Endothelial cell (in vitro differentiated cells): ENCODE results near the gene SPOP. TPM values are rescaled to one million over a fixed set of nuclear protein-coding genes. Genes with fewer than 3 reads are reported as not detected.

Source experiments
- DNase-seq: peaks from one replicate; pipeline ENCODE4 v3.0.0; 2021; ENCODE audit warnings: low spot score
- H3K27ac Mint-ChIP-seq: one replicate; pipeline ENCODE4 v1.8.0; 2021; ENCODE audit warnings: mixed read lengths, inconsistent platforms; ENCODE audit not compliant: unreplicated experiment
- H3K27me3 Mint-ChIP-seq: one replicate; pipeline ENCODE4 v1.8.0; 2021; ENCODE audit warnings: mild to moderate bottlenecking, moderate library complexity, mixed read lengths, inconsistent platforms; ENCODE audit not compliant: unreplicated experiment
- H3K36me3 Mint-ChIP-seq: one replicate; pipeline ENCODE4 v1.8.0; 2021; ENCODE audit warnings: mild to moderate bottlenecking, low read depth, mixed read lengths, inconsistent platforms; ENCODE audit not compliant: unreplicated experiment
- H3K4me1 Mint-ChIP-seq: one replicate; pipeline ENCODE4 v1.8.0; 2021; ENCODE audit warnings: mild to moderate bottlenecking, mixed read lengths, inconsistent platforms; ENCODE audit not compliant: unreplicated experiment
- H3K4me3 Mint-ChIP-seq: one replicate; pipeline ENCODE4 v1.8.0; 2021; ENCODE audit warnings: mild to moderate bottlenecking, mixed read lengths, inconsistent platforms; ENCODE audit not compliant: unreplicated experiment
- H3K9me3 Mint-ChIP-seq: one replicate; pipeline ENCODE4 v1.8.0; 2021; ENCODE audit warnings: mixed read lengths, inconsistent platforms; ENCODE audit not compliant: unreplicated experiment
- total RNA-seq: library from RNA; stranded (reverse); fragmentation: NEBNext Ultra II Directional; extraction: Animal tissue kit (Norgen Biotek cat#: 25700); gene quantifications from one replicate; pipeline ENCODE4 v1.2.1, GENCODE V29; 2021; ENCODE audit not compliant: unreplicated experiment
- TF ChIP-seq, protein P1 (sequence below): fragments of 200-600 bp; sonication (generic); IDR thresholded peaks from one replicate; pipeline ENCODE4 v1.5.0; 2021; ENCODE audit warnings: antibody characterized with exemption; ENCODE audit not compliant: unreplicated experiment

Gene SPOP
- total RNA-seq, 1 donor from 2014 or later = 55.6 TPM

DNA sequence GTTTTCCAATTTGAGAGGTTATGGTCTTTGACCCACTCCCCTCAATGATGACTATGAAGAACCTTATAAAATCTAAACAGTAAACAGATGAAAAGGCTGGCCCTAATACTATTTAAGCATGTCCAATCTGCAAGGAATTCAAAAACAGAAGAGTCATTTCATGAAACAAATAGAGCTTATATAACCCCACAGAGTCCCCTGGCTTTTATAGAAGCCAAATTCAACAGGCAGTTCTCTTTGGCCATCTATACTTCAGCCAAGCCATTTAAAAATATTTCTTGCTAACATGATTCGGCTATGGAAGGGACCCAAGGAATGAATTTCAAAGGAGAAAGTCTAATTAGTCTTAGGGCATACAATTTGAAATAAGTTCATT, 43.4 kb downstream of the SPOP start:
- Mint-ChIP-seq H3K4me1 (peaks cover 36% of the 10 kb centered on the region), H3K9me3 (no peaks in the 10 kb centered on the region), H3K27me3 (no peaks in the 10 kb centered on the region), H3K36me3 (peaks cover 3% of the 10 kb centered on the region), H3K27ac (no peak overlapping the region), H3K4me3 (no peak overlapping the region)
- DNase-seq = no peak
- TF ChIP-seq, protein P1, sequence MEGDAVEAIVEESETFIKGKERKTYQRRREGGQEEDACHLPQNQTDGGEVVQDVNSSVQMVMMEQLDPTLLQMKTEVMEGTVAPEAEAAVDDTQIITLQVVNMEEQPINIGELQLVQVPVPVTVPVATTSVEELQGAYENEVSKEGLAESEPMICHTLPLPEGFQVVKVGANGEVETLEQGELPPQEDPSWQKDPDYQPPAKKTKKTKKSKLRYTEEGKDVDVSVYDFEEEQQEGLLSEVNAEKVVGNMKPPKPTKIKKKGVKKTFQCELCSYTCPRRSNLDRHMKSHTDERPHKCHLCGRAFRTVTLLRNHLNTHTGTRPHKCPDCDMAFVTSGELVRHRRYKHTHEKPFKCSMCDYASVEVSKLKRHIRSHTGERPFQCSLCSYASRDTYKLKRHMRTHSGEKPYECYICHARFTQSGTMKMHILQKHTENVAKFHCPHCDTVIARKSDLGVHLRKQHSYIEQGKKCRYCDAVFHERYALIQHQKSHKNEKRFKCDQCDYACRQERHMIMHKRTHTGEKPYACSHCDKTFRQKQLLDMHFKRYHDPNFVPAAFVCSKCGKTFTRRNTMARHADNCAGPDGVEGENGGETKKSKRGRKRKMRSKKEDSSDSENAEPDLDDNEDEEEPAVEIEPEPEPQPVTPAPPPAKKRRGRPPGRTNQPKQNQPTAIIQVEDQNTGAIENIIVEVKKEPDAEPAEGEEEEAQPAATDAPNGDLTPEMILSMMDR = no peak

DNA sequence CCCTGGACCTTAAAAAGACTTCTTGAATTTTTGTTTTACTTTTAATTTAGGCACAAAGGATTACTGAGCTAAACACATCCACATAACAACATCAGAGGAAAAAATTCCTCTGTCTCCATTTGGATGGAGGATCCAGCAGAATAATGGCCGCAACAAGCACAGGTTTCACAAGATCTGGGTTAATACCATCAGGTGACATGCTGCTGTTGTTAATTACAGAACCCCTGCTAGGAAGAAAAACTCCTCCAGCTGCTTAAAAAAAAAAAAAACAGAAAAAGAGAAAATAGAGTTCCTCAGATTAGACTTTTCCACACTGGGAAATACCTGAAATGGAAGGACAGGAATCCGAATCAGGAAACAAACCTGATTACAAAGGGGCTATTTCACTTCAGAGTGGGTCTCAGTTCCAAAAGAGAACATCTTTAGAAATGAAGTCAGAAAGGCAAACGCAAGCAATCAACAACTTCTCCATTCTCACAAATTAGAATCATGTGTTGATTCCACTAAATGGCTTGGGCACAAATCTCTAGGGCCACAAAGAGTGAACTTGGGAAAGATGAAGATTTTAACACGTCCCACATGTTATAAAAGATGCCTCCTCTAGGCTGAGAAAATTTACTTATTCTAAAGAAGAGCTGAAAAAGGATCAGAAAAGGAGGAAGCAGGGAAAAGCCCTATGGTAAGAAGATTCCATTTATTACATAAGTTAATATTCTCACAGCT, 44.0 kb downstream of the SPOP start:
- Mint-ChIP-seq H3K4me1 (peaks cover 37% of the 10 kb centered on the region), H3K9me3 (no peaks in the 10 kb centered on the region), H3K27me3 (no peaks in the 10 kb centered on the region), H3K36me3 (peaks cover 3% of the 10 kb centered on the region), H3K4me3 (no peak overlapping the region), H3K27ac (no peak overlapping the region)
- TF ChIP-seq, protein P1 = no peak
- DNase-seq = no peak

DNA sequence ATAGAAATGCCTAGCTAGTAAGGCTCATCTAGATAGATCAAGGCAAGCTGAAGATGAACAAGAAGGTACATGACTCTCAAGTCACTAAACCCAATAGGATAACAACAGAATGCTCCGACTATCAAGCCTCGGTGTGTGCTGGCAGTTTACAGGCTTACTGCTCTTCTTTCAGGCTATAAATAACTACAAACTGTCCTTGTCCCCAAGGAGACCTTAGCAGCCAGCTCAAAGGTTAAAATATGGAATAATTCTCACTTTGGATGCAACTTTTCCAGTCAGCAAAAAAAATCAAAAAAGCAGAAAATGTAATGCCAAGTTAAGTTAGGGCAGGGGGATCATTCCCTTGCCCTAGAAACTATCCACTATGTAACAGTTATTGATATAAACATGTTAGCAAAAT, 44.6 kb downstream of the SPOP start:
- H3K4me3 Mint-ChIP-seq = no peak overlapping the region
- TF ChIP-seq, protein P1 = no peak
- no peaks in the 10 kb centered on the region for H3K9me3 Mint-ChIP-seq
- H3K36me3 Mint-ChIP-seq = peaks cover 3% of the 10 kb centered on the region
- H3K27me3 Mint-ChIP-seq = no peaks in the 10 kb centered on the region
- peak overlapping the region; percentile 64 for H3K27ac Mint-ChIP-seq
- H3K4me1 Mint-ChIP-seq = peaks cover 42% of the 10 kb centered on the region
- no peak for DNase-seq

GRCh38 chr17:49632201-49632600, 45.7 kb downstream of the SPOP start:
- no peak overlapping the region for H3K4me3 Mint-ChIP-seq
- peak overlapping the region; percentile 53 for H3K27ac Mint-ChIP-seq
- H3K27me3 Mint-ChIP-seq = no peaks in the 10 kb centered on the region
- TF ChIP-seq, protein P1 = no peak
- no peaks in the 10 kb centered on the region for H3K36me3 Mint-ChIP-seq
- no peaks in the 10 kb centered on the region for H3K9me3 Mint-ChIP-seq
- H3K4me1 Mint-ChIP-seq = peaks cover 49% of the 10 kb centered on the region
- DNase-seq = no peak

DNA sequence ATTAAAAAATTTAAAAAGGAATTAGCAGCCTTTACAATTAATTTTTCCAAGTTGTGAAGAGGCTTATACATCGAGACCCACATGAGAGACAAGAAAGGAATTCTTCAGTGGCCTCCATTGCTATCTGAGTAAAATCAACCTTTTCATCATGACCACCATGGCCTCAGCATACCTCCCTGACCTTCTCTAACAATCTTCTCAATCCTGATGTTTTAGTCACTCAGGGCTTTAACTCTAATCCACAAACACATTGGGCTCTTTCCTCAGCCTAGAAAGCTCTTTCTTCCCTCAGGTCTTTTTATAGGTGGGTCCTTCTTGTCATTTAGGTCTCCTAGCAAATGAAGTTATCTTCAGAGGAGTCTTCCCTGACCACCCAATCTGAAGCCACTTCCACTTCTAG, 46.4 kb downstream of the SPOP start:
- Mint-ChIP-seq H3K27me3 (no peaks in the 10 kb centered on the region), H3K4me3 (no peak overlapping the region), H3K27ac (no peak overlapping the region), H3K36me3 (no peaks in the 10 kb centered on the region), H3K4me1 (peaks cover 49% of the 10 kb centered on the region), H3K9me3 (no peaks in the 10 kb centered on the region)
- no peak for DNase-seq
- TF ChIP-seq, protein P1 = no peak
